ENCODE results near the gene RNASE8.

RNASE8 gene

DNA sequence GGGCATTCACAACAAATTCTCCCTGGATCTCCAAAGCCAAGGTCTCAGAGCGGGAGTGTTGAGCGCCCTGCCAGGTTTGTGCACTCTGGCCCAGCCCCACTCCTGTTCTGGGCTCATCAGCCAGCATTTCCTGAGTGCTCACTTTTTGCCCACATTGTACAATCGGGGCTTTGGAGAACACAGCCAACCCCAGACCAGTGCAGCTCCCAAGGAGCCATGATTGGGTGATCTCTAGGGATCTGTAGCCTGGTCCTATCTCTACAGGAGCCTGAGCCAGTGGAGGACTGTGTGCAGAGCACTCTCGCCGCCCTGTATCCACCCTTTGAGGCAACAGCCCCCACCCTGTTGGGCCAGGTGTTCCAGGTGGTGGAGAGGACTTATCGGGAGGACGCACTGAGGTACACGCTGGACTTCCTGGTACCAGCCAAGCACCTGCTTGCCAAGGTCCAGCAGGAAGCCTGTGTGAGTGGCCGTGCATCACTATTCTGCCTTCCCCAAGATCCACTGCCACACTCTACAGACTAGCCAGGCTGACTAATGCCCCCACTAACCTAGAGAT is 15.2 kb downstream of the RNASE8 start:
- DNase-seq (ENCODE audit: low read depth in 2 of 2) = no peak

GRCh38 chr14:21073921-21074320 is 16.3 kb downstream of the RNASE8 start:
- DNase-seq (ENCODE audit: low read depth in 2 of 2) = no peak

GRCh38 chr14:21074398-21075272 is 17.0 kb downstream of the RNASE8 start:
- DNase-seq (ENCODE audit: low read depth in 2 of 2) = no peak

- DNase-seq (ENCODE audit: low read depth in 2 of 2) = no peak
These were observed 18.3 kb downstream of the RNASE8 start for GRCh38 chr14:21075719-21076437.

DNA sequence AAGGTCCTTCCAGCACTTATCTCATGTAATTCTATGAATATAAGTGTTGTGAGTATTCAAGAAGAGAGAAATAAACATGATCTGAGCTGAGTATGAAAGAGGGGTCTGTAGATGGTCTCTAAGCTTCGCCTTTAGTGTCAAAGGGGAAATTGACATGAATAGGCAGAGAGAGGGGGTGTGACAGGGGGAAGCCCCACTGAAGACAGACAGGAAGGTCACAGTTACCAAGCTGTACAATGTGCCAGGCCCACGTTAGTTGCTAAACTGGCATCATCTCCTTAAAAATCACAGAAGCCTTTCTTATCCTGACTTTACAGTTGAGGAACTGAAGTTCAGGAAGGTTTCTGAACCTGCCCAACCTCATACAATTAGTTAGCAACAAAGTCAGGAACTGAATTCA is 20.1 kb downstream of the RNASE8 start:
- no peak for DNase-seq (ENCODE audit: low read depth in 2 of 2)

- DNase-seq (ENCODE audit: low read depth in 2 of 2) = no peak
These were observed 20.7 kb downstream of the RNASE8 start for GRCh38 chr14:21078287-21078686.

DNA sequence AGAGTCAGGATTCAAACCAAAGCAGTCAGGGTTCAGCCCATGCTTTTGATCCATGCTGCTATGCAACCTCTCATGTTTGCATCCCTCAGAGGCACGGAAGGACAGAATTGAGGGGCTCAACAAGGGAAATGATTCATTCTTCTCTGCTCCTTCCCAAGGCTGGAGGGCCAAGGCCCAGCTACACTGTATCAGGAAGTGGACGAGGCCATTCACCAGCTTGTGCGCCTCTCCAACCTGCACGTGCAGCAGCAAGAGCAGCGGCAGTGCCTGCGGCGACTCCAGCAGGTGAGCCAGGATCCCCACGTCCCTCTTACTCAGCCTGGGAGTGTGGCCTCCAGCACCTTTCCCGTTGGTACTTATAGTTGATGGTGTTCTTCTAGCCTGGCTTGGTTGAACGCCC is 21.1 kb downstream of the RNASE8 start:
- DNase-seq (ENCODE audit: low read depth in 2 of 2) = no peak

DNA sequence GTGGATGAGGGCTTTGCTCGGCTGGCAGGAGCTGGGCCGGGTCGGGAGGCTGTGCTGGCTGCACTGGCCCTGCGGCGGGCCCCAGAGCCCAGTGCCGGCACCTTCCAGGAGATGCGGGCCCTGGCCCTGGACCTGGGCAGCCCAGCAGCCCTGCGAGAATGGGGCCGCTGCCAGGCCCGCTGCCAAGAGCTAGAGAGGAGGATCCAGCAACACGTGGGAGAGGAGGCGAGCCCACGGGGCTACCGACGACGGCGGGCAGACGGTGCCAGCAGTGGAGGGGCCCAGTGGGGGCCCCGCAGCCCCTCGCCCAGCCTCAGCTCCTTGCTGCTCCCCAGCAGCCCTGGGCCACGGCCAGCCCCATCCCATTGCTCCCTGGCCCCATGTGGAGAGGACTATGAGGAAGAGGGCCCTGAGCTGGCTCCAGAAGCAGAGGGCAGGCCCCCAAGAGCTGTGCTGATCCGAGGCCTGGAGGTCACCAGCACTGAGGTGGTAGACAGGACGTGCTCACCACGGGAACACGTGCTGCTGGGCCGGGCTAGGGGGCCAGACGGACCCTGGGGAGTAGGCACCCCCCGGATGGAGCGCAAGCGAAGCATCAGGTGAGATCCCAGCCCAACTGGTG is 24.0 kb downstream of the RNASE8 start:
- no peak for DNase-seq (ENCODE audit: low read depth in 2 of 2)

- DNase-seq (ENCODE audit: low read depth in 2 of 2) = no peak
These were observed 26.1 kb downstream of the RNASE8 start for GRCh38 chr14:21083565-21084325.

DNA sequence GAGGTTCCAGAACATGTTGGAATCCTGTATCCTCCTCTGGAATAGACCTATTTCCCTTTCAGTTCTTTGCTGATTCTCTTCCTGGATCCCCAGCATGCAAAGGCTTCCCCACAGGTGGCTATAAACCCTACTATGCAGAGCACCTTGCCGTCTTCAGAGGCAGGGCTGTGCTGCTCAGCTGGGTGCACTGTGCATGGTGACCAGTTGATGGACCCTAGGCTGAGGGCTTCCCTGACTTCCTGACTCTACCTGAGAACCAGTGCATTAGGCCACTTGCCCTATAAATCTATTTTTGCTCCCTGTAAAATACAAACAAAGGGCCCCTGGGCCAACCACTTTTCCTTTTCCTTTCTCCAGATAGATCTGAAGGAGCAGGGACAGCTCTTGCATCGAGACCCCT is 26.8 kb downstream of the RNASE8 start:
- no peak for DNase-seq (ENCODE audit: low read depth in 2 of 2)

GRCh38 chr14:21084998-21085853 is 27.6 kb downstream of the RNASE8 start:
- no peak for DNase-seq (ENCODE audit: low read depth in 2 of 2)

- no peak for DNase-seq (ENCODE audit: low read depth in 2 of 2)
These were observed 29.3 kb downstream of the RNASE8 start for GRCh38 chr14:21086908-21087293.

GRCh38 chr14:21087294-21088091 is 29.9 kb downstream of the RNASE8 start:
- peak in 1 of 2 donors; percentile 51 for DNase-seq (ENCODE audit: low read depth in 2 of 2)

- DNase-seq (ENCODE audit: low read depth in 2 of 2) = no peak
These were observed 31.1 kb downstream of the RNASE8 start for GRCh38 chr14:21088687-21089086.

DNA sequence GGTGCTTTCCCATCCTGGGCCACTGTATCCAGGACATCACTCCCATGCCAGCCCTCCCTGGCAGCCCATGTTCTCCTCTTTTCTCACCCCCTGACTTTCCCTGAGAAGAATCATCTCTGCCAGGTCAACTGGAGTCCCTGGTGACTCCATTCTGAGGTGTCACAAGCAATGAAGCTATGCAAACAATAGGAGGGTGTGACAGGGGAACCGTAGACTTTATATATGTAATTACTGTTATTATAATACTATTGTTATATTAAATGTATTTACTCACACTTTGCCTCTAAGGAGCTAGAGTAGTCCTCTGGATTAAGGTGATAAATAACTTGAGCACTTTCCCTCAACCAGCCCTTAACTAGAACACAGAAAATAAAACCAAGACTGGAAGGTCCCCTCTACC is 31.6 kb downstream of the RNASE8 start:
- DNase-seq (ENCODE audit: low read depth in 2 of 2) = no peak

DNA sequence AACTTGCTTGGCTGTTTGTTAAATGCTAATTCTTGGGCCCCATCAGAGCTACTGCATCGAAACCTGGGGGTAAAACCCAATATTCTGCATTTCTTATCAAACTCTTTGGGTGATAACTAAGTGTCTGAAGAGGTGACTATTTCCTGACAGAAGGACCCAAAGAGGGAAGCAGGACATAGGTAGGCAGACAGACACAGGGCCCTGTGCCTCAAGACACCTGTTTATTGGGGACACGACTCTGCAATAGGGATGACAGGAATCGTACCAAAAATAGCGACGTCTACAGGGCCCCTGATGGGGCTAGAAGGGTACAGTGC is 32.2 kb downstream of the RNASE8 start:
- no peak for DNase-seq (ENCODE audit: low read depth in 2 of 2)

DNA sequence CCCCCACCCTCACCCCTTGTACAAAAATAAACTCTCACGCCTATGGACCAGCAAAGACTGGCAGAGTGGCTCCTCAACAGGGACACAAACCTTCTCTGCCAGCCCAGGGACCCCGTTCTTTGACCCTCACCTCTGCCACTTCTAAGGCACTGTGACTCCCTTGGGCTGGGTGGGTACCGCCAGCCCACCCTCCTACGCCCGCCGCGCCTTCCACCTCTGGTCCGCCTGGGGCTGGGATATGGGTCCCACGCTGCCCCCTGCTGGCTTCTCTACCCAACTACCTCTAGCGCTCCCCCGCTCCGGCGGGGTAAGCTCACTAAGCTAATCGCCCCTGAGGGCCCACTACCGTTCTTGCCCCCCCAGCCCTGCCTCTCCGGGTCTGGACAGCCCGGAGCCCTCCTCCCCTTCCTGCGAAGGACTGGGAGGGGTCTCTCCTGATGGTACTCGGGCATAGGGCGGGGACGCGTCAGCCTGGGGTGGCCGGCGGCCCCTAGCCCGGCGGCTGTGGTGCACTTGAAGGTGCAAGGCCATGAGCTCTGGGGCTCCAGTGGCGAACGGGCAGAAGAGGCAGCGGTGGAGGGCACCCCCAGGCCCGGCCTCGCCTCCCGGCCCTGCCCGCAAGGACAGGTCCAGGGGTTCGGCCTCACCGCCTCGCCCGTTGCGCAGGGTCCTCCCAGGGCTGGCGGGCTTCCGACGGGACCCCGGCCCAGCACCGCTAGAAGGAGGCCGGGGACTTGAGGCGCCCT is 32.7 kb downstream of the RNASE8 start:
- DNase-seq (ENCODE audit: low read depth in 2 of 2) = no peak

DNA sequence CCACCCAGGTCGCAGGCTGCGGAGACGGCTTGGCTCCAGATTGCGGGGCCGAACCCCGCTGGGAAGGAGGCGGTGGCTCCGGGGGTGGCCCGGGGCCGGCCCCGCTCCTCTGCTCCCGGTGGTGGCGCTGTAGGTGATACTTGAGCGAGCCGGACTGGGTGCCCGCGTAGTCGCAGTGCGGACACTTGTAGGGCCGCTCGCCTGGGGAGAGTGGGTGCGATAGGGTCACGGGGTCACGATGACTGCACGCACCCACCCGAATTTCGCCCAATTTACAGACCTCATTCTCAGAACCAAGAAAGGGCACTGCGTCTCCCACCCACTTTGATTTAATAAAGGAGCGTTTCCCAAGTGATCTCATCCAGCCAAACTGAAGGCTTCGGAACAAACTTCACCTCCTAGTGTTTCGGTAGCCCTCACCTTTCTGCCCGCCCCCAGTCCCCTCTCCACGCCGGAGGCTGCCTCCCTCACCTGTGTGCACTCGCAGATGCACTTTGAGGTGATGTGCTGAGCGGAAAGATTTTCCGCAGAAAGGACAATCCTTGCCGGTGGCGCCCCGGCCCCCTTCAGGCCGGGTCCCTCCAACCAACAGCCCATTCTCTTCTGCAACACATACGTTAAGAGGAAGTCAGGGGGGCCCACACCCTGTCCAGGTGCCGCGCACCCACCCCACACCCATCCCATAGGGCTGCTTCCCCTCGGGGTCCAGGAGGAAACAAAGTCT is 33.5 kb downstream of the RNASE8 start:
- no peak for DNase-seq (ENCODE audit: low read depth in 2 of 2)

DNA sequence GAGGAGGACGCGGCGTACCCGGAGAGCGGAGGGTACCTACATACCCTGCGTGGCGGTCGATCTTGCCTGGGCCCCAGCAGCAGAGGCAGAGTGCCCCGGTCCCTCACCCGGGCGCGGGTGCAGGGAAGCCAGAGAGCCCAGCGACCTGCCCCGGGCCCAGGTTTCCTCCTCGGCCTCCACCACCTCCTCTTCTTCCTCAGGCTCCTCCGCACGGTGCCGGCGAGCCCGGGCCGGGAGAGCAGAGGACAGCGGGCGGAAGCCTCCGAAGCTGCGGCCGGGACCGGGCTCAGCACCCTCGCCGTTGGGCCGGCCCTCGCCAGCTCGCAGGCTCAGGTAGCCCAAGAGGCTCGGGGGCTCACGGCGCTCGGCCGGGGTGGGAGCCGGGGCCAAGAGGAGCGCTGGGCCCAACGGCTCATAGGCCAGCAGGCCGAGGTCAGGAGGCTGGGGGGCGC is 34.2 kb downstream of the RNASE8 start:
- no peak for DNase-seq (ENCODE audit: low read depth in 2 of 2)

All from activated CD8-positive, alpha-beta memory T cell treated with anti-CD3 and anti-CD28 coated beads for 4 hours (primary cell).